ENCODE data around the gene TIMD4.

Gene TIMD4

GRCh38 chr5:156920042-156920860, 42.8 kb downstream of the TIMD4 start:
- no peaks in the 10 kb centered on the region for H3K36me3 Mint-ChIP-seq (ENCODE audit: low read depth)
- H3K27ac Mint-ChIP-seq = peak overlapping the region in 2 of 3 experiments; percentile 5 to 42
- TF ChIP-seq CTCF (IDR thresholded peaks at IDR 0.05; ENCODE audit: unreplicated experiment in 3 of 3) = no peak
- peaks cover 8% of the 10 kb centered on the region for H3K4me1 Mint-ChIP-seq
- H3K9me3 Mint-ChIP-seq = no peaks in the 10 kb centered on the region
- H3K4me3 Mint-ChIP-seq = no peak overlapping the region
- H3K27me3 Mint-ChIP-seq (ENCODE audit: low read depth) = peaks cover 7% of the 10 kb centered on the region

- Mint-ChIP-seq H3K9me3 (no peaks in the 10 kb centered on the region), H3K4me3 (no peak overlapping the region), H3K36me3 (ENCODE audit: low read depth) (no peaks in the 10 kb centered on the region), H3K27ac (peak overlapping the region in 1 of 3 experiments; percentile 4), H3K4me1 (peaks cover 17% of the 10 kb centered on the region), H3K27me3 (ENCODE audit: low read depth) (peaks cover 7% of the 10 kb centered on the region)
- TF ChIP-seq CTCF (IDR thresholded peaks at IDR 0.05; ENCODE audit: unreplicated experiment in 3 of 3) = no peak
These were observed 44.6 kb downstream of the TIMD4 start for GRCh38 chr5:156918311-156918845.

GRCh38 chr5:156914371-156914737, 48.7 kb downstream of the TIMD4 start:
- no peak for TF ChIP-seq CTCF (IDR thresholded peaks at IDR 0.05; ENCODE audit: unreplicated experiment in 3 of 3)
- Mint-ChIP-seq H3K9me3 (no peaks in the 10 kb centered on the region), H3K4me3 (no peak overlapping the region), H3K27me3 (ENCODE audit: low read depth) (peaks cover 10% of the 10 kb centered on the region), H3K27ac (no peak overlapping the region), H3K36me3 (ENCODE audit: low read depth) (no peaks in the 10 kb centered on the region), H3K4me1 (peaks cover 17% of the 10 kb centered on the region)

- Mint-ChIP-seq H3K36me3 (ENCODE audit: low read depth) (no peaks in the 10 kb centered on the region), H3K9me3 (no peaks in the 10 kb centered on the region), H3K4me1 (peaks cover 17% of the 10 kb centered on the region), H3K4me3 (no peak overlapping the region), H3K27me3 (ENCODE audit: low read depth) (peaks cover 8% of the 10 kb centered on the region), H3K27ac (no peak overlapping the region)
- TF ChIP-seq CTCF (IDR thresholded peaks at IDR 0.05; ENCODE audit: unreplicated experiment in 3 of 3) = no peak
These were observed 49.2 kb downstream of the TIMD4 start for GRCh38 chr5:156913719-156914370.

- TF ChIP-seq CTCF (IDR thresholded peaks at IDR 0.05; ENCODE audit: unreplicated experiment in 3 of 3) = no peak
- H3K4me3 Mint-ChIP-seq = no peak overlapping the region
- H3K27me3 Mint-ChIP-seq (ENCODE audit: low read depth) = peaks cover 8% of the 10 kb centered on the region
- H3K9me3 Mint-ChIP-seq = no peaks in the 10 kb centered on the region
- H3K4me1 Mint-ChIP-seq = peaks cover 17% of the 10 kb centered on the region
- H3K36me3 Mint-ChIP-seq (ENCODE audit: low read depth) = no peaks in the 10 kb centered on the region
- H3K27ac Mint-ChIP-seq = no peak overlapping the region
These were observed 49.7 kb downstream of the TIMD4 start for GRCh38 chr5:156913355-156913718.

All from nephron (organoid).